Amygdala (tissue), 56 donors: ENCODE measurements around the gene GPD1L.
A peak's percentile ranks its signal among the peaks of the same experiment; 100 is the strongest.

Experiments
- DNase-seq, 56 donors: peaks; one replicate each; lab custom pipeline; 2025; lab: John Stamatoyannopoulos, UW

Gene GPD1L

DNA sequence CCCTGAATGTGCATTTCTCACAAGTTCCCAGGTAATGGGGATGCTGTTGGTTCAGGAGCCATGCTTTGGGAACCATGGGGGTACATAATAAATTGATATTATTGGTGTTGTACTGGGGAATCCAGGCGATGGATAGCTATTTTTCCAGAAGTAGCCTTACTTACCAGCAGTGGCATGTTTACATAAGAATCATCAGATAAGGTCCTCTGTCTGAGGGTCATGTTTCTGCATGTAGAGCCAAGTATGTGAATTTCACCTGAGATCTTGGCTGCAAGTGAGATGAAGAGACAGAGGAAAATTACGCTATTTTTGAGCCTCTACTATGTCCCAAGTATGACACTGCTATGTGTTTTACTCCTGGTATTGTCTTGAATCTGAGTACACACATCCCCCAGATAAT is 26.3 kb downstream of the GPD1L start:
- DNase-seq, result no peak

- peak in 1 of 56 donors; percentile 7 for DNase-seq
Observed at GRCh38 chr3:32136703-32137102, 30.3 kb downstream of the GPD1L start.

- no peak for DNase-seq
Observed at GRCh38 chr3:32137870-32138269, 31.4 kb downstream of the GPD1L start.

GRCh38 chr3:32138545-32139104 is 32.2 kb downstream of the GPD1L start:
- no peak for DNase-seq

GRCh38 chr3:32140943-32141342 is 34.5 kb downstream of the GPD1L start:
- no peak for DNase-seq

- peak in 28 of 56 donors; percentile 4 to 80 (median 20) for DNase-seq
Observed at GRCh38 chr3:32143849-32144757, 37.7 kb downstream of the GPD1L start.

DNA sequence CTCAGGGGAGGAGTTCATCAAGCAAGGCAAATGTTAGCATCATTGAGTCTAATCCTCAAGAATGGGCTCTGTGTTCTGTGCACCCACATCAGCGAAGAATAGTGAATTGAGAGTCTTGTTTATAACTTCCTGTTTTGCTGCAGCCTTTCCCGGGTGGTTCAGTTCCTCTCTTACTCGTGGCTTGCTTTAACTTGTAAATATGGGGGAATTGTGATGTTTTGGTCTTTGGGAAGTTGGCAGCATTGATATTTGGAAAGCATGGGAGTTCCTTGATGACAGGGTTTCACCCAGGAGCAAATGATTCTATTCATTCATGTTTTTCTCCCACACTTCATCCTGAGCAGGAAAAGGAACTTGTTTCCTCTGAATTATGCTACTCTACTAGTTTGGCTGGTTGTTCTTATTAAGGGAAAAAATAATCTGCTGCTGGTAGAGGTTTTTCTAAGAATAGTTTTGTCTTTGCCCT is 40.4 kb downstream of the GPD1L start:
- DNase-seq, result peak in 24 of 56 donors; percentile 6 to 57 (median 21)

DNA sequence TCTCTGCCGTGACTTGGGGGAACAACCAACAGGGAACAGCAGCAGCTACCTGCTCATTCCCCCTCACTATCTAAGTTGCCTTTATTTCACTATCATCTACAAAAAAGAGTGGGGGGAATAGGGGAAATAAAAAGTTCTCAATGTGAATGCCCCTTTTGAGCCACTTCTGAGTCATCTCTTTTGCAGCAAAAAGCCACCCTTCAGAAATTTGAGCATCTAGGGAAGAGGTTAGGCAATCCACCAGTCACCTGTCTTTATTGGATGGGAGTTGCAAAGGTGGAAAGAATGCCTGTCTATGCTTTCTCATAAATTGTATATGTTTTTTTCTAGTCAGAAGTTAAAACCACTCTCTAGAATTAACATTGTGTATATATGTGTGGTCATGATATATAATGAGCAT is 41.1 kb downstream of the GPD1L start:
- DNase-seq, result no peak

GRCh38 chr3:32147933-32148332 is 41.5 kb downstream of the GPD1L start:
- DNase-seq, result peak in 13 of 56 donors; percentile 7 to 49 (median 22)

DNA sequence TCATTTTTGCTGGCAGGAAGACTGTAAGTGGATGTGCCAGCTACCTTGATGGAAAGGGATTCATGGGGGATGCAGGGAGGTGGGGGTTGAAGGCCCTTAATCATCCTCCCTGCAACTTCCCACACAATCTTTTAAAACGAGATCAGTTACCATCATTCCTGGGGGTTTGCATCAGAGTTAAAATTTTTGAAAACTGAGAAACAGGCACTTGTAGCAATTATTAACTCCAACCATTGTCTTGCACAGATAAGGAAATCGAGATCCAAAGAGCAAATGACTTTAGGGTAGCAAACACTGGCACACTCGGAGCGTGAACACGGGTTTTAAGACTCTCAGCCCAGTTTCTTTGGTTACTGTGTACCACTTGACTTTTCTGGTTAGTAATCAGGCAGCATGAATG is 41.9 kb downstream of the GPD1L start:
- DNase-seq, result no peak

- no peak for DNase-seq
Observed at GRCh38 chr3:32153414-32154204, 47.2 kb downstream of the GPD1L start.

DNA sequence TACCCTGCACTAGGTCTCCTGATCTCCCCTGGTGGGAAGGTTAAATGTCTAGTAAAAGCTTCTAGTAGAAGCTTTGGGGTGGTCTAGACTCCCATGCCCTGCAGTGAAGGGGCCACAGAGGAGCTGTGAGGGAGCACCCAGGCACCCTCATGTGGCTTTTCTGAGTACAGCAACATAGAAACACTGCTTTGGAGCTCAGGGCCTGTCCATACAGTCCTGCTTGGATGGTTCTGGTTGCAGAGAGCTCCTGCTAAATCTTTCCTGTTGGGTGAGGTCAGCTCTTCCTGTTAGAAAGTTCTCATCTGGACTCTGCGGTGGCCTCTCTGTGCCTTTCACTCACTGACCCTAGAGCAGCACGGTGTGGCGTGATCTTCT is 47.8 kb downstream of the GPD1L start:
- DNase-seq, result no peak

DNA sequence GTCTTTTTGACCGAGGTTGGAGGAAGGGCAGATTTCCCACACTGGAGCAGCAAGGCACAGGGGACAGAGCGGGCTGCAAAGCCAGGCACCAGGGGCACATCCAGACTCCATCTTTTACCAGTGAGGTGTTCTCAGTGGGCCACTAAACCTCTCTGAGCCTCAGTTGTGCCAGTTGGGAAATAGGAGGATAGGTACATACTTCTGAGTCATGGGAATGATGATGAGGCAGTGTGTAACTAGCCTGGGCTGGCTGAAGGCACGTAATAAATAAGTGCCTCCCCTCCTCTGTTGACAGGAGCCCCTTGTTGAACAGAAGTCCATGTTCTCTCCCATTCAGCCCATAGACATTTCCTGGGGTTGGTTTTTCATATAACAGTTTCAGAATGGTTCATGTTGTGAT is 48.7 kb downstream of the GPD1L start:
- DNase-seq, result no peak

GRCh38 chr3:32157600-32158264 is 51.3 kb downstream of the GPD1L start:
- DNase-seq, result no peak

- no peak for DNase-seq
Observed at GRCh38 chr3:32160706-32161214, 54.3 kb downstream of the GPD1L start.

DNA sequence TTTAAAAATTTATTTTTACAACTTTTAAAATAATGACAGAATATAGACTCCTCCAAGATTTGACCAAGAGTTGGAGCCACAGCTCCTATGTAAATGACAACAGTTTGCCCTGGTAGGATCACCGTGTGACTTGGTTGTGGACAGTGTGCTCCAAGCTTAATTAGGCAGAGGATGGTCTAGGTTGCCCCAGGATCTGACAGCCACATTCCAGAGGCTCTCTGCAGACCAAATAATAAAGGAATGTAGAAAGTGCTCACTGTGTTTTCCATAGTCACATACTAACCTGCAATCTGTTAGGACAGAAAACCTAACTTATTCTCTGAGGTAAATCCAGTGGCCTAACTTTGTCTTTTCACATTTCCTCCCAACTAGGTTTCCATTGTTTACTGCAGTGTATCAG is 59.0 kb downstream of the GPD1L start:
- DNase-seq, result no peak

DNA sequence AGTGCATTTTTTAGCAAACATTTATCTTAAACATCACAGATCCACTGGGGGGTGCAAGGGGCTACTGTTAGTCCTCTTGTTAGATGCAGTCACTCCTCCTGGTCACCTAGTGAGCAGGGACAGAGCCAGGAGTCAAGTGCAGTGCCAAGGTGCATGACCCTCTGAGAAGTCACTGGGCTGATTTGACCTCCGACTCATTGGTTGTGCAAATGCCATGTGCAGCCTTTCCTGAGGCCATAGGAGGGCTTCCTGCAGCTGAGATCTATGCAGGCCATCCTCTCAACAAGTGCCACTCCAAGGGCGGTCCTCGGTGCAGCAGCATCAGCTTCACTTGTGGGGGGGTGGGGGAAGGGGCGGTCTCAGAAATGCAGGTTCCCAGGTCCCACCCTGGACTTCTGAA is 60.2 kb downstream of the GPD1L start:
- no peak for DNase-seq

DNA sequence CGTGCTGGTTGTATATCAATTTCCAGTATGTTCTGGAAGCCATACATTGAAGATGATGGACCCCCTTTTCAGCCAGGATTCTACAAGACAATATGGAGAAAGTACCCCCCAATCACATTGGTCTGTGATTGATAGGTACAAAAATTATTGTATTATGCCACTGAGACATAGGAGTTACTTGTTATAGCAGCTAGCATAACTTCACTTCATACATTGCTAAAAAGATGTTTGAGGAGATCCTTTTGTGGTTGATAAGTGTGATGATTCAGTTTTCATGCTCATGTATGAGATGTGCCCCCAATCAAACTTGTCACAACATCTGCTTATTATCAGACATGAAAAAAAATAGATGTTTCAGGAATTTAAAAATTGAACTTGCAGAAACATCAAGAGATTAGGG is 66.0 kb downstream of the GPD1L start:
- DNase-seq, result no peak

- peak in 5 of 56 donors; percentile 1 to 30 (median 5) for DNase-seq
Observed at GRCh38 chr3:32175607-32176197, 69.3 kb downstream of the GPD1L start.
